Ascending aorta (tissue), 2 donors: ENCODE results near the gene SH3BGR. TPM values are rescaled to one million over a fixed set of nuclear protein-coding genes. Genes with fewer than 3 reads are reported as not detected.

Experiments
- DNase-seq, 2 donors: peaks; one replicate each; pipeline ENCODE4 v3.0.0-alpha.2; 2019; ENCODE audit warnings: low spot score in 2 of 2
- H3K27ac ChIP-seq, 2 donors: fragments of 200-600 bp; sonication (generic); one replicate each; pipeline ENCODE4 v1.5.1; 2016 to 2017; ENCODE audit warnings: mild to moderate bottlenecking in 1 of 2
- H3K27me3 ChIP-seq: fragments of 200-600 bp; sonication (generic); one replicate; pipeline ENCODE4 v1.5.1; 2017
- H3K36me3 ChIP-seq, 2 donors: fragments of 200-600 bp; sonication (generic); one replicate each; pipeline ENCODE4 v1.5.1; 2016
- H3K4me1 ChIP-seq, 2 donors: fragments of 200-600 bp; sonication (generic); one replicate each; pipeline ENCODE4 v1.5.1; 2016 to 2017; ENCODE audit warnings: mild to moderate bottlenecking in 1 of 2
- H3K4me3 ChIP-seq, 2 donors: fragments of 200-600 bp; sonication (generic); one replicate each; pipeline ENCODE4 v1.5.1; 2016 to 2017; ENCODE audit warnings: mild to moderate bottlenecking in 1 of 2
- H3K9me3 ChIP-seq, 2 donors: fragments of 200-600 bp; sonication (generic); one replicate each; pipeline ENCODE4 v1.5.1; 2016
- CTCF ChIP-seq, 3 experiments: fragments of 200-600 bp in 2 of 3; fragments of 450-650 bp in 1 of 3; sonication (generic) in 2 of 3; IDR thresholded peaks; one replicate each; pipeline ENCODE4 v1.5.1; 2016 to 2019; ENCODE audit warnings: antibody characterized with exemption in 3 of 3, mild to moderate bottlenecking in 1 of 3, moderate library complexity in 1 of 3
- intact Hi-C: fragments of 100-400 bp; cut with DNase I; formaldehyde crosslinking; loops from one replicate; pipeline ENCODE4 v1.15.1; 2023
- total RNA-seq: library from RNA; depleted of rRNA; stranded (reverse); fragments of >200 nt; gene quantifications from one replicate; pipeline ENCODE4 v1.1.0, GENCODE V29; 2016

The SH3BGR gene
- total RNA-seq, 1 donor from 2014 or later: not detected

- TF ChIP-seq CTCF (IDR thresholded peaks at IDR 0.05): no peak
These were observed 33.0 kb downstream of the SH3BGR start for GRCh38 chr21:39484711-39485276.

GRCh38 chr21:39489380-39489924 lies 37.7 kb downstream of the SH3BGR start:
- no peaks in the 10 kb centered on the region for H3K27me3 ChIP-seq
- H3K27ac ChIP-seq: no peak overlapping the region
- no peak for DNase-seq
- H3K9me3 ChIP-seq: peaks cover 0 to 11% of the 10 kb centered on the region in 2 donors
- no peak for TF ChIP-seq CTCF (IDR thresholded peaks at IDR 0.05)
- H3K4me3 ChIP-seq: no peak overlapping the region
- intact Hi-C loops: no loop called here
- no peaks in the 10 kb centered on the region for H3K36me3 ChIP-seq
- peaks cover 0 to 5% of the 10 kb centered on the region in 2 donors for H3K4me1 ChIP-seq

More at GRCh38 chr21:39484711-39485276, 33.0 kb downstream of the SH3BGR start:
- no peak for DNase-seq
- Histone ChIP-seq H3K27ac (peak overlapping the region in 1 of 2 donors; percentile 16), H3K27me3 (no peaks in the 10 kb centered on the region), H3K4me1 (peaks cover 0 to 8% of the 10 kb centered on the region in 2 donors), H3K9me3 (no peaks in the 10 kb centered on the region), H3K36me3 (no peaks in the 10 kb centered on the region), H3K4me3 (no peak overlapping the region)
- intact Hi-C loops: no loop called here

- Histone ChIP-seq H3K27ac (no peak overlapping the region), H3K27me3 (no peaks in the 10 kb centered on the region), H3K4me3 (no peak overlapping the region), H3K4me1 (no peaks in the 10 kb centered on the region), H3K9me3 (peaks cover 0 to 12% of the 10 kb centered on the region in 2 donors), H3K36me3 (no peaks in the 10 kb centered on the region)
- no peak for DNase-seq
- no peak for TF ChIP-seq CTCF (IDR thresholded peaks at IDR 0.05)
- intact Hi-C loops: no loop called here
These were observed 47.4 kb downstream of the SH3BGR start for GRCh38 chr21:39499156-39499555.

- Histone ChIP-seq H3K27me3 (no peaks in the 10 kb centered on the region), H3K9me3 (no peaks in the 10 kb centered on the region), H3K27ac (peak overlapping the region in 1 of 2 donors; percentile 37), H3K4me1 (no peaks in the 10 kb centered on the region), H3K4me3 (no peak overlapping the region), H3K36me3 (no peaks in the 10 kb centered on the region)
- TF ChIP-seq CTCF (IDR thresholded peaks at IDR 0.05): no peak
- no peak for DNase-seq
- intact Hi-C loops: no loop called here
These were observed 50.9 kb downstream of the SH3BGR start for GRCh38 chr21:39502631-39503030.

GRCh38 chr21:39503123-39503762 lies 51.5 kb downstream of the SH3BGR start:
- no peak for DNase-seq
- Histone ChIP-seq H3K27ac (peak overlapping the region in 1 of 2 donors; percentile 37), H3K27me3 (no peaks in the 10 kb centered on the region), H3K9me3 (no peaks in the 10 kb centered on the region), H3K36me3 (no peaks in the 10 kb centered on the region), H3K4me1 (no peaks in the 10 kb centered on the region), H3K4me3 (no peak overlapping the region)
- no peak for TF ChIP-seq CTCF (IDR thresholded peaks at IDR 0.05)
- intact Hi-C loops: no loop called here
